Fibroblast of upper back skin (primary cell): Measurements from ENCODE around the gene FAM170B.

Experiments used
- DNase-seq: peaks from one replicate; pipeline ENCODE4 v3.0.0-alpha.2; 2013

The FAM170B gene

DNA sequence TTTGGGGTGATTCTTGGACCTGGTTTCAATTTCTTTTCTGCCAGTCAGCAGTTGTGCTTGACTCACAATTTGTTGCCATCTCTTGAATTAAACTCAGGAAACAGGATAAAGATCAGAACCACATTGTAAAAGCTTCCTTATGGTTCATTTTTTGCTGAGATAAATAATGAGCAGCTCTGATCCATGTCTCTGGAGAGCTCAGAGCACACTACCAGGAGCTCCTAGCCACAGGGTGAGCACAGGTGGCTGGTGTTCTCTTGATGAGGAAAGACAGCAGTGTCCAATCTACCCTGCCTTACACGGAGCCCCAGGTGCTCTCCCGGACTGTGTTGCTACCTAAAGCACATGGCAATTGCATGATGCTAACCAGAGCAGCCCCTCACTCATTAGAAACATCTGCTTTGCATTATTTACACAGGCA, 17.2 kb upstream of the FAM170B start:
- peak; percentile 13 for DNase-seq

DNA sequence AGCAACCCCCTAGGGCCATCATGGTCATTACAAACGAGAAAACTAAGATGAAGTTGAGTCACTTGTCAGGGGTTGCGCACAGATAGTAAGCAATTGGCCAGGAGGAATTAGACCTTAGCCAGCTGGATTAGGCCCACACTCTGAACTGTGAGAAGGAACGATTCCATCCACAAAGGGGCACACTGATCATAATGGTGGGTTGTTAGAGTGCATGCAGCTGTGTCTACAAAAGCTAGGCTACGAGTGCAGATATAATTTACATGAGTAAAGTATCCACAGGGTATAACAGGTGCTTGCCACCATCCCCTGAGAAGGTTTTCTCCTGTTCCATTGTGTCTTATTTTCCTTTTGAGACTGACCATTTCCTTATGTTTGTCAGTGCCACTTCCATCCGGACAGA, 16.6 kb upstream of the FAM170B start:
- peak; percentile 22 for DNase-seq

DNA sequence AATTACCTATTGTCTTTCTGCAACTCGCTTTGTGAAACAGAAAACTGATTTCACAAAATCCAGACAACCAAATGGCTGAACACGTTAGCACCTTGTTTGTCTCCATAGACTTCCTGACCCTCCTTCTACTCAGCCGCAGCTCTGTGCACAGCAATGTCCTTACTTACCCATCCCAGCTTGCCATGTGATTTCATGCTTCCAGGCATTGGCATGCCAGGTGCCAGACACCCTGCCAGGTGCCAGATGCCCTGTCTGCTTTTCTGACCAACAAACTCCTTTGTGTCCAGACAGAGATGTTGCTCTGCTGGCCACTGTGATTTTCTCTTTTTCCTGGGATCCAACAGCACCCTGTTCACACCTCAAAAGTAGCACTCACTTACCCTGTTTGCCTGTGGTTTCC, 16.1 kb upstream of the FAM170B start:
- DNase-seq = no peak

DNA sequence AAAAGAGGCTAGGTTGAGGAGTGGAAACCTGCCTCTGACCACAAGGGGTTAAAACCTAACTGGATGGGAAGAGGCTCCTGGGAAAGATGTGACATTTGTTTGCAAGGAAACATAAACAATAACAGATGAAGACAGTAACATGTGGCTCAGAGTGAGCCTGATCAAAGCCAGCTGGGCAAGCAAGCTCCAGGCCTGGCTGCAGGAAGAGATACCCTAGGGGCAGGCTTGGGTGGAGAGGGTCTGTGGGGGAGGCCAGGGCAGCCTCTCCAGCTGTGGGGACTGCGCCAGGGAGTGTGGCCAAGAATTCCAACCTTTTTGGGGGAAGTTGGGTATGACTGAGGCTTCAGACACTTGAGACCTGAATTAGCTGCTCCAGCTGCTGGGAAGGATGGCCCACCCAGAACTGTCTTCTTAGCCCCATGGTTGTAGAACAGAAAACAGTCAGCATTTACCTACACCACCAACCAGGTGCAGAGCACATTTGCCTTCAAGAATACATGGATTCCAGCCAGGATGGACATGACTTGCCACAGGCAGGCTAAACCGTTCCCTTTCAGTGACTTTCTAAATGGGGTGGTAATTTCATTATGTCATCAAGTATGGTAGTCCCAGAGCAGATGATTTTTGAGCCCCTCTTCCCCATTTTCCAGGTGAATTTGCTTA, 10.4 kb upstream of the FAM170B start:
- DNase-seq = peak; percentile 76

DNA sequence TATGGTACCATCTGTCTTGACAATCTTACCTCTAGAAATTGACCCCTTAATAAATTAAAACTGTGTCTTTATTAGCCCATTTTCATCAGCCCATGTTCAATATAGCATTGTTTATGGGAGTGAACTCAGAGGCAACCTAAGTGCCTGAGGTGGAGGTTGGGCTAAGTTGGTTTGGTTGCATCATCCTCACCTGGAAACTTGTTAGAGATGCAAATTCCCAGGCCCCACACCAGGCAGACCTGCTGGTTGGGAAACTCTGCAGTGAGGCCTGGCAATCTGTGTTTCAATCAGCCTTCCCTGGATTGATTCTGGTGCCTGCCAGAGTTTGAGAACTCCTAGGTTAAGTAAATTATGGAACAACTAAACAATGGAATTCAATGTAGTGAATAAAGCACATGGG, 9.4 kb upstream of the FAM170B start:
- DNase-seq = no peak

DNA sequence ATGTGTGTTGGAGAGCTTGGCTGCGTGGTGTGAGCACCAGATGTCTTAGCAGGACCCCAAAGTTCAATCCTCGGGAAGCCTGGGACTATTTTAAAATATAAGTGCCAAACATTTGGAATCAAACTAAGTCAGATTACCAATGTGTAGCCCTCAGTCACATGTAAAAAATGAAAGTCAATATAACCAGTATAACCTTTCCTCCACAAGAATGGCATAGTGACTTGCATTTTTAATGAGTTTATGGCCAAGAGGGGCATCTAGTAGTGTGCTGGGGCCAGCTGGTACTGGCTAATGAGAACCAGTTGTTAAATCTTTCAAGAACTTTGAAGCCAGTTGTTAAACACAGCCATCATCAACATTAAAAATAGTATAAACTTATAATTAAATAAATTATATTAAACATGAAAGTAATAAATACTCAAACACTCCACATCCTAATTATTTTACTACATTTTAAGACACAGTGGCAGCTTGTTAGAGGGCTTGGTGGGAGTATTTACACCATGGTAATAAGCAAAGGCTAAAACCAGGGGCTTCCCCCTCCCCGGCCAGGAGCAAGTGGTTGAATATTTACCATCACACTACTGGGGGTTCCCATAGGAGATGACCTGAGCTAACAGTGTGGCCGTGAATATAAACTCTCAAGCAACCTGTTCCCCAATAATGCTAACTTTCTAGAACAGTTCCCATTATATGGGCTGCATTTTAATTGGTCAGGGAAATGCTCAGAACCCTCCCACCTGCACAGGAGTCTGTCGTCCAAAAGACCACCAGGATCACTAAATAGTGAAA, 7.9 kb upstream of the FAM170B start:
- no peak for DNase-seq

DNA sequence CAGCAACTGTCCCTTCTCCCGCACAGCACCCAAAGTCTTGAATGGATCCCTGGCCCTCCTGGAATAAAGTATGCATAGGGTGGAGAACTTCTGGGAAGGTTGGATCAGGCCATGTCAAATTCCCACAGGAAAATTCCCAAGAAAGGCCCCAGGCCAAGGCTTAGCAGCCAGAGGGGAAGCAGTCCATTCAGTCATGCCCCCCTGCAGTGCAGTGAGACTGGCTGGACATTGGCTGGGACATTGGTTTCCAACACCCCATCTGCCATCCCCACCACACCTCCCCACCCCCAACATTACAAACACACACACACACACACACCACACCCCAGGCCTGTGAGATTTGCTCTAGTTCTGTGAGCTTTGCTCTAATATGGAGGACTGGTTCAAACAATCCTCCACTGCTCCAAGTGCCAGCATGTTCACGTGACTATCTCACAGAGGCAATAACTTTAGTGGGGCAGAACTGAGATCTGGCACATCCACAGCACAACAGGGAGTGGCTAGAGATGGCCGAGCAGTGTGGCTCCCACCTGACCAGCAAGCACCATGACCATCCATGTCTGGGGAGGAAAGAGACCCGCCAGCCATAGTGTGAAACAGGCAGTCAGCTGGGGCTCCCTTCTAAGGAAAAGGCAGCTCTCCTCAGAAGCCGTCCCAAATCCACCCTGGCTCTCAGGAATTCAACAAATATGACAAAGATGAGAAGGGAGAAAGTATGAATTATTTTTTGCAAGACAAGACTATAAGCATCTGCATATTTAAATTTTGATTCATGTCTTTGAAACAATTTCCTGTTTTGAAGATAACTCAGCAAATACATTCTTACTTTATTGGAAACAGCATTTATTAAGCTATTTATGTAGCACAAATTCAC, 6.7 kb upstream of the FAM170B start:
- DNase-seq = peak; percentile 72

DNA sequence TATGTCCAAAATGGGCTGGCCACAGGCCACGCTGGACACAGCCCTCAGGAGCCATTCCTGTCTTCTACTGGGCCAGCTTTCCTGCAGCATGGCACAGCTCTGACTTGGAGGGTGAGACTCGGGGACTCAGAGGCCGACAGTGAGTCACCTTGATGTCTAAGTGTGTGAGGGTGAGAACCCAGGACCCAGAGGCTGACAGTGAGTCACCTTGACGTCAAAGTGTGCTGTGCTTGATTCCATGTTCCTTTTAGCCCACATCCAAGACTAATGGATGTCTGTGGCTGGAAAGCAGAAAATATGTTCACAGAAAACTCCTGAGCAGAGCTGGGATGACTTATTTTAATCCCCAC, 6.0 kb upstream of the FAM170B start:
- DNase-seq = peak; percentile 97

DNA sequence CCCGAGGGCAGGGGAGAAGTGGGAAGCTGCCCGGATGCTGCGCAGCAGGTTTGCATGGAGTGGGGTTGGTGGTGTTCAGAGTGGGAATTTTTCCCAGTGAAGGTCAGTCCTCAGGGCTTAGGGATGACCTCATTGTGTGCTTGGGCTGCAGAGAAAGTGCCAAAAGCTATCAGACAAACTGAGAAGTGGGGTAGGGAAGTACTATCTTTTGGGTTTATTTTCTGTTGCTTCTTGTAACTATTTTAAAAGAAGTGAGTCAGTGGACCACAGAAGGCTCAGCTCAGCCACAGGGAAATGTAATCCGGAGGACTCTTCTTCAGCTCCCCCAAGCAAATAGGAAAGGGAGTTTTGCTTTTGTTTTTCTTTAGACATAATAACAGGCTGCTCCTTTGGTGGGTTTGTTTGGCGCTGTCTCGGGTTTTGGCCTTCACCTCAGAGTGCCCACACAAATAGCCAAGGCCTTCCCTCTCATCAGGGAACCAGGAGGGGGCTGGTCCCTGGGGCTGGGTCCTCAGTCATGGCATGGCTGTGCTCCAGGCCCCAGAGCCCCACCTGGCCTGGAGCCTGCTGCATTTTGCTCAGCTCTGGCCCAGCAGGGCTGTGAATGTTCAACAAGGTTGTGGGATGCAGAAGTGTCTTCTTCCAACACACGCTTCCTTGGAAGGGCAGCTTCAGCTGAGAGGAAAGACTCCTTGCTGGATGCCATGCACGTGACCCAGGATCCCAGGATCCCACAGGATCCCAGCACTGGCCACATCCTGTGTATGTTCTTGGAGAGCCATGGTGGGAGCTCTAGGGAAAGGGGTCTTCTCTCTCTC, 5.4 kb upstream of the FAM170B start:
- peak; percentile 91 for DNase-seq

DNA sequence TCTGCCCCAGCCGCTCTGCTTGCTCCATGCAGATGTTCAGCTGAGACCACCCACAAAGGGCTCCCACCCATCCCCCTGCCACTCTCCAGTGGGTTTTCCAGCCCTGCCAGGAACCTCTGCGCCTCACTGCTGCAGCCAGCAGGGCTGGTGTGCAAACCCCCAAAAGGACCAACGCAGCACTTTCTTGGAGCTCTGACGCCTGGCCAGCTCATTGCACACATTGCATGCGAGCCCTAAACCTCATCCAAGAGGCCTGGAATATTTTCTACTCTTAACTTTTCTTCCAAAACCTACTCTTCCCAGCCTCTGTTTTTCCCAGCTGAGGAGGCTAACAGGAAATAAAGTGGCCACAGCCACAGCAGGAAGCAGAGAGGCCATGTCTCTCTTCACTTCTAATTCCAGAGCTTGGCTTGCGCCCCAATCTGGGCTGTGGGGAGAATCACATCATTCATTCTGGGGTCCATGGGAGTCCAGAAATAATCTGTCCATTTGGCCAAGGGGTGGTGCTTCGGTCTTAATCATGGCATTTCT, 4.6 kb upstream of the FAM170B start:
- peak; percentile 96 for DNase-seq

DNA sequence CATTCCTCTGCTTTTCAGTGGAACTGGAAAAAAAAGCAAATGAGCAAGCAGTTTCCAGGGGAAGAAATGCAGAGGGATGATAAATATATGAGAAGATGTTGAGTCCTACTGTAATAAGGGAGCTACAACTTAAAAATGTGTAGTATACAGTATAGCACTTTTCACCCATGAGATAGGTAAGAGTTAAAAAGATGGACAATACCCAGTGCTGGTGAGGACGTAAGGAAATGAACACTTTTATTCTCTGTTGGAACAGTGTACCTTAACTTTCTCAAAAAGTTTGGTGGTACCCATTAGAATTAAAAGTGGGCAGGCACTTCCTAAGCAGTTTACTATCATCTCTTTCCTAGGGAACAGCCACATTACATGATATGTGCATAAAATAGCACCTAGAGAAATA, 2.7 kb upstream of the FAM170B start:
- DNase-seq = no peak

DNA sequence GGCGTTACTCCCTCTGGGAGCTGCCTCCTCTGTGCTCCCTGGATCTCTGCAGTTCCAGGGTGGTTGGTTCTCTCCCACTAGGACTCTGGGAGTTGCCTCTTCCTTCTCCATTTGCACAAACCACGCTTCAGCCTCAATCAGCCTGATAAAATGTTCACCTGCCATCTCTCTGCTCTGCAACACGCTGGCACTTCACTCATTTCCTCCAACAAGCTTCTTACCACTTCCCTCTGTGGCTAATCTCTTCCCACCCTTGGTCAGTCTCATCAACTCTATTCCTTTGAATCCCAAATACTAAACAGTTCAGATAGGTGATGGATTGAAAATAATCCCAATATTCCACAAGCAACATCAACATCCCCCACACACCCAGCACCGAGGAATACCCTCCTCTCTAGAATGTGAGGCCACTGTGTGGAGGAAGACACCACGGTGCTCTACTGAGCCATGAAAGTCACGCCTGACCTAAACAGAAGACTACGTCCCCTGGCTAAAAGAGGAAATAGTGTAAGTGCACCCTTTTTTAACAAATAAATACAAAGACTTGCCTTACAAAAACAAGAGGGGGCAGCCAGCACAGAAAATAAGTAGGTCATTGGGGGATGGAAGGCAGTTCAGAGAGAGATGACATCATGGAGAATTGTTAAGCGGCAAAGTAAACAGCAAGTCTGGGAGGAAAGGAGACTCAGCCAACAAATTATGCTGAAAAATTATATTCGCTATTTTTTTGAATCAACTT, 1.9 kb upstream of the FAM170B start:
- DNase-seq = no peak

DNA sequence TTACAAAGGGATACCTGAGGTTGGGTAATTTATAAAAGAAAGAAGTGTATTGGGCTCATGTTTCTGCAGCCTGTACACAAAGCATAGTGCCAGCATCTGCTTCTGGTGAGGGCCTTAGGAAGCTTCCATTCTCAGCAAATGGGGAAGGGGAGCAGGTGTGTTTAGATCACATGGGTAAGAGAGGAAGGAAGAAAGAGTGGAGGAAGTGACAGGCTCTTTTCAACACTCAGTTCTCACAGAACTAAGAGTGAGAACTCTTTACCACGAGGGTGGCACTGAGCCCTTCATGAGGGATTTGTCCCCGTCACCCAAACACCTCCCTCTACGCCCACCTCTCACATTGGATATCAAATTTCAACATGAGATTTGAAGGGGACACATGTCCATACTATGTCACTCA, 506 bp upstream of the FAM170B start:
- DNase-seq = no peak

DNA sequence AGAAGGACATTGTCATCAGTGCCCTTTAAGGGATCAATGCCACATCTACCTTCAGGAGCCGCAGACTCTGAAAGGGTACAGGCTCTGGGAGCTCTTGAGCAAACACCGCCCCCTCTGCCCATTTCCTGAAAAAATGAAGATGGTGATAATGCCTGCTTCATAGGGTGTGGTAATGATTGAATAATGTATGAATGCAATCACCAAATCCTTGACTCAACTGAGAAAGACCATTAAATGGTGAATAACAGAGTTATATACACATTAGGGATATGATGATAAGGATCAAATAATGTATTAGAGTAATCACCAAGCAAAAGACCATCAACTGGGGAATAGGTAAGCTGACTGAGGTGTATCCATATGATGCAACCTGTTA, 1.5 kb downstream of the FAM170B start:
- DNase-seq = no peak

DNA sequence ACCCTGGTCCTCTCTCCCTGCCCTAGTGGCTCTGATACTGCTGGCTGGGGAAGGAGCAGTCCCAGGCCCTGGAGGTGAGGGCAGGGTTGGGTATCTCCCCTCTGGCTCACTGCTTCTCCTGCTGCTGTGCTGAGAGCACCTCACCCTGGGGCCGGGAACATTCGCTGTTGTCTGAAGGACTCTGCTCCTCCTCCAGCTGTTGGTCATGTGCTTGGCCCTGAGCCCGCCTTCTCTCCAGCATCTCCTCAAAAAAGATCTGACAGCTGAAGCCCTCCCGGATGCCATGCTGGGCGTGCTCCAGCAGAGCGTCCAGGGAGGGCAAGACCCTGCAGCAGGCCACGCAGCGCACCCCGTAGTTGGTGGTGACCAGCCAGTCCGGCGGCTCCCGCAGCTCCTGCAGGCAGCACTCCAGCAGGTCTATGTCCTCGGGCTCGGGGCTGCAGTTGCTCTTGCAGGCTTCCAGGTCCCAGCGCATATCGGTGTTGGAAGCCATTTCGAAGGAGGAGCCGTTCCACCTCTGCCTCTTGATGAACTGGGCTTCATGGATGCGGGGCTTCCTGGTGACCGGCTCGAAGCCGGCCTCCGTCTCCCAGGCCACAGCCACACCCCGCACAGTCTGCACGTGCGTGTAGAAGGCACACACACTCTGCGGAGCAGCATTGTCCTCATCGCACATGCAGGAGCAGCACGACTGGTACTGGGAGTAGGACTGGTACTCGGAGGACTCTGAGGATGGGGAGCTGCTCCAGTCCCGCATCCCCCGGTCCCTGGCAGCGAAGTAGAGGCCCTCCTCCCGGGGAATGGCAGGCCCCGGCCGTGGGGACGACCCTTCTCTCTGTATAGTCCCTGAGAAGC, 2.1 kb downstream of the FAM170B start:
- DNase-seq = no peak

DNA sequence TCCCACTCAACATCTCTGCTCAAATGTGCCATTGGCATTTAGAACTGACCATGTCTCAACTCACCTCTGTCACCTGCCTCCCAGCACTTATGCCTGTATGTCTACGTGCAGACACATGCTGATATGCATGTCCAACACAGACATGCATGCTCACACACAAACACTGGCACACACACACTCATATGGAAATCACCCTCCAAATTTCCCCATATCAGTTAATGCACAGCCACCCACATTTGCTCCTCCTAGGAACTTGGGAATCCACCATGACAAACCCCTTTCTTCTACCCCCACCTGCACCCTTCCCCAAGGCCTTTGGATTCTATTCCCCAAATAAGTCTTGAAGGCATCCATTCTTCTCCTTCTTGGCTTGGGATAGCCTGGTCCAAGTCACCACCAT, 4.4 kb downstream of the FAM170B start:
- DNase-seq = no peak

DNA sequence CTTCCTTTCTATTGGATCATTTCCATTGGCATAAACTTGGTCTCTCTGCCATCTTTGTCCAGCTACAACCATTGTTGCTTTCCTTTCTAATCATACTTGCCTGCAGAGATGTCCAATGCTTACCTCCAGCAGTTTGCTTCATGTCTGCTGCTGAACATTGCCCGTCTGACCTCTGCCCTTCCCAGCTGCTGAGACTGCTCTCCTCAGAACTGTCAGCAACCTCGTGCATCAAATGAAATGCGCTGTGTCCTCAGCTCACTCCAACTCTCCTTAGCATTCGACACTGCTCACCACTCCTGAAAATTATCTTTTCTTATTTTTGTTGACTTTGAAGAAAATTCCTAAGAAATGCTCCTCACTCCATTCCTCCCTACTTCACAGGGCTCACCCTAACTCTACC, 5.0 kb downstream of the FAM170B start:
- no peak for DNase-seq

DNA sequence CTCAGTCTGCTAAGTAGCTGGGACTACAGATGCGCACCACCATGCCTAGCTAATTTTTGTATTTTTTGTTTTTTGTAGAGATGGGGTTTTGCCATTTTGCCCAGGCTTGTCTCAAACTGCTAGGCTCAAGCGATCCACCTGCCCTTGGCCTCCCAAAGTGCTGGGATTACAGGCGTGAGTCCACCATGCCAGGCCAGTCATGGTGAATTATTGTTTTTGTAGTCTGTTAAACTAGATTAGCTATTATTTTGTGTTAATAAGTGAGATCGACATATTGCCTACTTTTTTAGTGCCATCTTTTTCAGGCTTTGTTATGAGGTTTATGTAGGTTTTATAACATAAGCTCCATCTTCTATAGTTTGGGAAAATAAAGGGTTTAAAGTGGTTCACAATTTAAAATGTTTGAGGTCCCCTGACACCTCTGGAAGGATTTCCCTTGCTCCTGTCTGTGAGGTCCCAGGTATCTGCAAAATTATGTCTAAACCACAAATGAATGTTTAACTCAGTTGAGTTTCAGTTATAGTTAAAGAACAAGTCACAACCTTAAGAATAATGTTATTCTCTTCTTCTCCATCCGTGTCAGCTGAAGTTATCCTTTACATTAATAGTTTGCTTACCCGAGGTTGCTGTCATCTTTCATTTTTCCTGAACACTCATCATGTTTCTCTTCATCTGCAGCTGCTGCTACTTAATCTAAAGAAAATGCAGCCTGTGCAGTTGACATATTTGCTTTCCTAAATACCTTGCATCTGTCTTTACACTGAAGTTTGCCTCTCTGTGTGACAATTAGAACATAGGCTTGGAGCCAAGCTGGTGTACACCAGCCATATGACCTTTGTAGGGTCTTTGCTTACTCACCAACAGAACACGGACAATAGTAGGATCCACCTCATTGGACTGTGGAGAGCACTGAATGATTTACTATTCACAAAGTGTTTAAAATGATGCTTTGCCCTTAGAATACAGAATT, 9.6 kb downstream of the FAM170B start:
- DNase-seq = no peak

DNA sequence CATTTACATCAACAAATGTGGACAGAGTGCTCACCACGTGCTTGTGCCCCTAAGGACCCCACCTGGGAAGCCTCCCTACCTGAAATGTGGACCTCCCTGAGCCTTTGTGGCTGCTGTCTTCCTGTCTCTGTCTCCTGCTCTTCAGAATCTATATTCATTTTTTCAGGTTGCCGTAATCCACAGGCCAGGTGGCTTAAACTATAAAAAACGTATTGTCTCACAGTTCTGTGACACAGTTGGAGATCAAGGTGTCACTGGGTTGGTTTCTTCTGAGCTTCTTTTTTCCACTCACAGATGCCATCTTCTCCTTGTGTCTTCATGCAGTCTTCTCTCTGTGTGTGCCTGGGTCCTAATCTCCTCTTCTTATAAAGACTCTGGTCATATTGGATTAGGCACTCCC, 12.9 kb downstream of the FAM170B start:
- no peak for DNase-seq

DNA sequence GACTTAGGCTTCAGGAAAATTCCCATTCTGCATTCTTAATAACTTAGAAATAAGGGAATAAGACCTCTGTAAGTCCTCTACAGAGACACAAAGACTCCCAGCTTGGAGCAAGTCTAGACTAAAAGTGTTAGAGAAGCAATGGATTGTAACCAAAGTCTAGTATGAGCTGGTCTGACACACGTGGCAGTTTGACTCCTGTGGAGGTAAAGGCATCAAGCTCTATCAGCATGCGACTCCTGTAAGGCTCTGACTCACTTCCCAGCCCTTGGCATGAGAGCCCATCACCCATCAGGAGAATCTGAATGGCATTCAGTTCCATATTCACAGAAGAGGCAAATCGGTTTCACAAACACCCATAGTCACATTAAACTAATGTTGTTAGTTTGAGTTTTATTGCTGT, 14.1 kb downstream of the FAM170B start:
- DNase-seq = peak; percentile 54
